ENCODE measurements around the gene PDPK1.
A peak's percentile ranks its signal among the peaks of the same experiment; 100 is the strongest.
"Not testable (repeated sequence)": the region's sequence is repeated elsewhere in the genome, so short reads cannot be mapped to it uniquely, and the experiment has no call there.

PDPK1 gene

GRCh38 chr16:2595393-2596205 lies 57.8 kb downstream of the PDPK1 start:
- no peak for DNase-seq

DNA sequence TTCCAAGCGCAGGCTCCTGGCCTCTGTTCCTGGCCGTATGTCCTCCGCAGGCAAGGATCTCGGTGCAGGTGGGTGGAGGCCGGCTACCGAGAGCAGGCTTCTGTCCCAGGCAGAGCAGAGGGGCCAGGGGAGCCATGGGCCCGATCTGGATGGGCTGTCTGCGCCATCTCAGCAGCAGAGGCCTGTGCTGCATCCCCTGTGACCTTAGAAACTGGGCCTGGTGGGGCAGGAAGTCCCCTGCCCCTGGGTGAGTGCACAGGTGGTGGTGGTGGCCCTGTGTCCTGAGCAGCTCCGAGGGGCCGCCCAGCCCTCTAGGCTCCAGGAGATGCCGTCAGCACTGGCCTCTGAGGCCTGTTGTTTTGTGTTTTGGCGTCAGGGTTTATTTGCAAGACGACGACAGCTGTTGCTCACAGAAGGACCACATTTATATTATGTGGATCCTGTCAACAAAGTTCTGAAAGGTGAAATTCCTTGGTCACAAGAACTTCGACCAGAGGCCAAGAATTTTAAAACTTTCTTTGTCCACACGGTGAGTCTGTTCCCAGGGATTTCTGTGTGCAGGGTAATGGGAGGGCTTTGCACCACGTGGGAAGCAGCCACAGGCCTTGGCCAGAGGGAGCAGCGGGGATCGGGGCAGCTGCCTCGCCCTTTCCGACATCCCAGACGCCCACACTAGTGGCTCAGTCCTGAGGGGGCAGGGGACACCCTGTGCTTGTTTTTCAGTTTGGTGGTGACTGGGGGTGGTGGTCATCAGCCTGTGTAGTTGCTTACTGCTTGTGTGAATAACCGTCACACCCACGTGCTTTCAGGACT lies 59.1 kb downstream of the PDPK1 start:
- DNase-seq = no peak

DNA sequence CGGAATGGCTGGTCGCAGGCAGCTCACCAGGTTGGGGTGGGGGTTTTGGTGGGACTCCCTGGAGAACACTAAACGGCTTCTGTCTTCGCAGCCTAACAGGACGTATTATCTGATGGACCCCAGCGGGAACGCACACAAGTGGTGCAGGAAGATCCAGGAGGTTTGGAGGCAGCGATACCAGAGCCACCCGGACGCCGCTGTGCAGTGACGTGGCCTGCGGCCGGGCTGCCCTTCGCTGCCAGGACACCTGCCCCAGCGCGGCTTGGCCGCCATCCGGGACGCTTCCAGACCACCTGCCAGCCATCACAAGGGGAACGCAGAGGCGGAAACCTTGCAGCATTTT lies 59.7 kb downstream of the PDPK1 start:
- no peak for DNase-seq

- DNase-seq = no peak
Observed at GRCh38 chr16:2598133-2598641, 60.4 kb downstream of the PDPK1 start.

DNA sequence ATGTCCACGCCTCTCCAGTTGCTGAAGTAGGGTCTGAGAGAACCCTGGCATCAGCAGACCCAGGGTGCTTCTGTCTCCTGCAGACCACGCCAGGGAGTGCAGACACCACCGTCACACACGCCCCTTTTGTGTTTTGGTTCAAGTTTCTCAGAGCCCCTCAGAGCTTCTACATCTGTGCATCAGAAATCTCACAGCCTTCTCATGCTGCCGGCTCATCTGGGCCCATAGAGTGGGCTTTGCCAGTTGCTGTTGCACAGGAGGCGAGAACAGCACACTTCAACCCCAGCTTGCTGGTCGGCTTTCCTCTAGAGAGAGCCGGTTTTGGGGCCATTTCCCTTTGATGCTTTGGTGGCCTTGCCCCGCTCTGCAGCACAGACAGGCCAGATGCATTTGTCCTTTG lies 60.9 kb downstream of the PDPK1 start:
- no peak for DNase-seq

DNA sequence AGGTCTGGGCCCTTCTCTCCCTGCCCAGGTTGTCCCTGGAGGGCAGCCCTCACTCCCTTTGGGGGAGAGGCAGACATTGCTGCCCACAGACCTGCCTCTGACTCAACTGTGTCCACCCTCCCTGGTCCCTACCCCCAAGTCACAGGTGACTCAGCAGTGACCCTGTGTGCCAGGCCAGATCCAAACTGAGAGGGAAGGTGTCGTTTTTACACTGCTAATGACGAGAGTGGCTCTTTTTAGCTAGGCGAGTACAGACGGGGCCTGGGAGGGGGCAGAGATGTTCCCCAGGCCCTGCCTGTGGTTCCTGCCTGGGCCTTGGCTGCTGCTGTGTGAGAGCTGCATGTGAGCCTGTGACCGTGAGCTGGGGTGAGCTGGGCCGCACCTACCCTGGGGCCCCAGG lies 61.3 kb downstream of the PDPK1 start:
- DNase-seq = not testable (repeated sequence)

DNA sequence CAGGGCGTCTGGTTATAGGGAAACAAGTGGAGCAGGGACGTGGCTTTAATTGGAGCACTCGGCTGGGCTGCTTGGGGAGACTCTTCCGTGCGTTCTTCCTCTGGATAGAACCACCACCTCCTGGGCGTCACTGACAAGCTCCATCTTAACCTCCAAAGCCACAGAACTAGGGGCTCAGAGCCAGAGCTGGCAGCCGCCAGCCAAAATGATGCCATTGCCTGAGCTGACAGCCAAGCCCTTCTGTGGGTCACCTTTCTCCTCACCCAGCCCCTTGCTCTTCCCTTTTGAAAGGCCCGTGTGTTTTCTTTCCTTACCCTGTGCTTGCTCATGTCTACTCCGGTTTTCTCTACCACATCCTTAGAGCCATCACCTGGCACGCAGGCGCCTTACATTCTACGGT lies 62.0 kb downstream of the PDPK1 start:
- DNase-seq = not testable (repeated sequence)

GRCh38 chr16:2601301-2602025 lies 63.6 kb downstream of the PDPK1 start:
- not testable (repeated sequence) for DNase-seq

GRCh38 chr16:2602175-2602574 lies 64.4 kb downstream of the PDPK1 start:
- DNase-seq = not testable (repeated sequence)

DNA sequence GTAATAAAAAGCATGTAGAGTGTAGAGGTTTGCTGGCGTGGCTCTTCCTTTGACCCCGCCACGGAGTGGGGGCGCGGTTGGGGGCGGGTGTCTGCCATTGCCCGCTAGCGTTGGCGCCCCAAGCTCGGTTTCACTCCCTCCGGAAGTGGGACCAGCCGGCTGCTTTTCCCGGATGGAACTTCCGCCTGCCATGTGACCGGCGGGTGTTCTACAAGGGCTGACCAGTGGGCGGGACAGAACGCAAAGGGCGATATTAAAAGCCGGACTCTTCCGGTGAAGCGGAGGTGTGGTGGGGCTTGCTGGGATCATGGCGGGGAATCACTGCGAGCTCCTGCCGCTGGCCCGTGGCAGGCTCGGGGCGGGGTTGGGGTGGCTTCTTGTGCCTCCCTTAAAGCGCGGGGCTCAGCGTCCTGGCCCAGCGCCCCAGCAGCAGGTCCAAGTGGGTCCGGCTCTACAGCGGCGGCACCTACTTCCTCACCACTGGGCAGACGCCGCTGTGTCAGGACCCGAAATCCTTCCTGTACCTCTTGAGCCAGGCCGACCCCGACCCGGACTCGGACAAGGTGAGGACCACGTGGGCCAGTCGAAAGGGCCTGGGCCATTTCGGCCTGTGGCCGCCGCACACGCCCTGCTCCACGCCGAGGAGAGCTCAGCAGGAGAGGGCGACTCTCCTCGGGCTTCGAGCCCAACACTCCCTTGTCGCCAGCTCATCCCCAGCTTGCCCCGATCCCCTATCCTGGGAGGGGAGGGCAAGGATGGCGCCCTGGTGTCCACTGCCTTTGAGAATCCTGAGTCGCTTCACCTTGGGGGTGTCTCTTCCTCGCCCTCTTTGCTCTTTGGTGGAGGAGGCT lies 65.6 kb downstream of the PDPK1 start:
- peak; percentile 98 for DNase-seq

DNA sequence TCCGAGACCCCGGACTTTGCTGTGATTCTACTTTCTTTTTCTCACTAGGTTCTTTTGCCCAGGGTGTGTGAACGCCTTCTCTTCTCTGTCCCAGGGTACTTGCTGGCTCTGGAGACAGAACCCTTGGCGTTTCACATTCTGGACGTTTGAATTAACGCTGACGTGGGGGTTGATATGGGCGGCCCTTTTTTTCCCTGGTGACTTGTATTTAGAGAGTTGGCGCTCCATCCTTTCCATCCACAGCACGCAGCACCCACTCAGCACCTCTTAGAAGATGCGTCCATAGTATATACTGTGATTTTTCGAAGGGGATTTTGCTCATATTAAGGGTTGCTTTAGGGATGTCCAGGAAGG lies 66.2 kb downstream of the PDPK1 start:
- DNase-seq = not testable (repeated sequence)

- not testable (repeated sequence) for DNase-seq
Observed at GRCh38 chr16:2606820-2607219, 69.0 kb downstream of the PDPK1 start.

DNA sequence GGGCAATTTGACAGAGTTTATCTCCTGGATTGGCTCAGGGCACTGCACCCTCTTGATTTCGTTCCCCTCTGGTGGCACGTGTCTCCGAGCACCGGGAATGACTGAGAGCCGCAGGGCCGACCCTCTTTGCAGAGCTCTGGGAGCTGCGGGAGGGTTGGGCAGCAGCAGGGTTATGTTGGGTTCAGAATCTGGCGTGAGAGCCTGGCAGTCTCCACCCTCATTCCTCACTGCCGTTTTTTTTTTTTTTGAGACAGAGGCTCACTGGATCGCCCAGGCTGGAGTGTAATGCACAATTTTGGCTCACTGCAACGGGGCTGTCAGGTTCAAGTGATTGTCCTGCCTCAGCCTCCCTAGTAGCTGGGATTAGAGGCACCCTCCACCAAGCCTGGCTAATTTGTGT lies 71.5 kb downstream of the PDPK1 start:
- not testable (repeated sequence) for DNase-seq

- no peak for DNase-seq
Observed at GRCh38 chr16:2609827-2610470, 72.1 kb downstream of the PDPK1 start.

- no peak for DNase-seq
Observed at GRCh38 chr16:2610781-2611498, 73.1 kb downstream of the PDPK1 start.

GRCh38 chr16:2611499-2611862 lies 73.7 kb downstream of the PDPK1 start:
- no peak for DNase-seq

GRCh38 chr16:2611877-2612276 lies 74.1 kb downstream of the PDPK1 start:
- not testable (repeated sequence) for DNase-seq

GRCh38 chr16:2613251-2613650 lies 75.4 kb downstream of the PDPK1 start:
- not testable (repeated sequence) for DNase-seq

GRCh38 chr16:2614761-2615191 lies 77.0 kb downstream of the PDPK1 start:
- no peak for DNase-seq

GRCh38 chr16:2618964-2619363 lies 81.1 kb downstream of the PDPK1 start:
- DNase-seq = not testable (repeated sequence)

DNA sequence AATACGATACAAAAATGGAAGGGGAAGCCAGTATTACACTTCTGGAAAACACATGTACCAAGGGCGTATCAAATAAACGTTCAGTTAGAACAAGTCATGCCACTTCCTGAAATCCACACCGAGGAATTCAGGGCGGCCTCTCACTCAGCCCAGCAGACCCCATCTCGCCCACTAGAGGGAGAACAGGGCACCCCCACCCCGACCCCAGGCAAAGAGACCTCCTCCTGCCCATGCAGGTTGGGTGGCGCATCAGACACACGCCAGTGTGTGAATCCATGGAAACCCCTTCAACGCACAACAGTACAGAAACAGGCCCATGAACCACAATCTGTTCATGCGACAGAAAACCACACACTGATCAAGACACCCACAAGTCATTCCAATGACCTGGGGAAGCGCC lies 81.8 kb downstream of the PDPK1 start:
- DNase-seq = peak; percentile 18

Data from hematopoietic multipotent progenitor cell treated with erythropoietin and hydrocortisone succinate and interleukin-3 and kit ligand, for 6 days (in vitro differentiated cells).